SK-N-MC (cell line): Measurements from ENCODE around the gene SLC12A9.

Source experiments
- DNase-seq: peaks from one replicate; pipeline ENCODE4 v3.0.0-alpha.2; 2011; ENCODE audit warnings: low read depth, low spot score
- H3K27ac ChIP-seq: fragments of 200-600 bp; sonication (generic); 2 replicates; pipeline ENCODE4 v1.5.1; 2016; ENCODE audit warnings: mixed run types
- H3K36me3 ChIP-seq: fragments of 200-600 bp; sonication (generic); 2 replicates; pipeline ENCODE4 v1.6.1; 2017; ENCODE audit warnings: antibody characterized with exemption, low read length, mixed read lengths; ENCODE audit not compliant: insufficient read depth
- H3K4me3 ChIP-seq: fragments of 200-600 bp; sonication (generic); 2 replicates; pipeline ENCODE4 v1.5.1; 2016
- H3K9ac ChIP-seq: fragments of 200-600 bp; sonication (generic); 2 replicates; pipeline ENCODE4 v1.8.0; 2017; ENCODE audit warnings: mixed run types, mixed read lengths; ENCODE audit not compliant: insufficient read length
- H3K9me3 ChIP-seq: fragments of 200-600 bp; sonication (generic); 2 replicates; pipeline ENCODE4 v1.6.1; 2017; ENCODE audit warnings: low read depth, mild to moderate bottlenecking, antibody characterized with exemption, low read length, moderate library complexity, mixed read lengths
- EZH2 ChIP-seq: fragments of 200-600 bp; sonication (generic); IDR thresholded peaks from one replicate; pipeline ENCODE4 v1.6.1; 2017; ENCODE audit warnings: antibody characterized with exemption
- FOXP2 ChIP-seq: optimal IDR thresholded peaks from 2 replicates; pipeline ENCODE3; 2011; ENCODE audit warnings: mild to moderate bottlenecking, moderate library complexity; ENCODE audit not compliant: insufficient read depth; ENCODE audit errors: extremely low read length, control extremely low read depth
- POLR2AphosphoS5 ChIP-seq: IDR thresholded peaks from 2 replicates; pipeline ENCODE4 v1.6.1; 2012; ENCODE audit warnings: mild to moderate bottlenecking, low read depth, low read length, borderline replicate concordance

SLC12A9 gene

DNA sequence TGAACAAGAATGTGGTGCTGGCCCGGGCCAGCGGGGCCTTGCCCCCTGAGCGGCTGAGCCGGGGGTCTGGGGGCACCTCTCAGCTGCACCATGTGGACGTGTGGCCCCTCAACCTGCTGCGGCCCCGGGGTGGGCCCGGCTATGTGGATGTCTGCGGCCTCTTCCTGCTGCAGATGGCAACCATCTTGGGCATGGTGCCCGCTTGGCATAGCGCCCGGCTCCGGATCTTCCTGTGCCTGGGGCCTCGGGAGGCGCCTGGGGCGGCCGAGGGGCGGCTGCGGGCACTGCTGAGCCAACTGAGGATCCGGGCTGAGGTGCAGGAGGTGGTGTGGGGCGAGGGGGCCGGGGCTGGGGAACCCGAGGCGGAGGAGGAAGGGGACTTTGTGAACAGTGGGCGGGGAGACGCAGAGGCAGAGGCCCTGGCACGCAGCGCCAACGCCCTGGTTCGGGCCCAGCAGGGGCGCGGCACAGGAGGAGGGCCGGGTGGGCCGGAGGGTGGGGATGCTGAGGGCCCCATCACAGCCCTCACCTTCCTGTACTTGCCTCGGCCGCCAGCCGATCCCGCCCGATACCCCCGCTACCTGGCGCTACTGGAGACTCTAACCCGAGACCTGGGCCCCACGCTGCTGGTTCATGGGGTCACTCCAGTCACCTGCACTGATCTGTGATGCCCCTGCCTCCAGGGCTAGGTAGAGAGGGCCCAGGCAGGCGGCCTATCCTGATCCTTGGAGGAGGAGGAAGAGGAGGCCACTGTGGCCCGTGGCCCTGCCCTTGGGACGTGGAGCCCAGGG, 13.6 kb downstream of the SLC12A9 start:
- Histone ChIP-seq H3K9me3 (no peaks in the 10 kb centered on the region), H3K9ac (peak overlapping the region; percentile 98), H3K4me3 (peak overlapping the region; percentile 92), H3K36me3 (peaks cover 14% of the 10 kb centered on the region), H3K27ac (peak overlapping the region; percentile 98)
- TF ChIP-seq EZH2 (no peak), FOXP2 (no peak), POLR2AphosphoS5 (no peak; the same call in 1 of the 2 replicates)
- no peak for DNase-seq

DNA sequence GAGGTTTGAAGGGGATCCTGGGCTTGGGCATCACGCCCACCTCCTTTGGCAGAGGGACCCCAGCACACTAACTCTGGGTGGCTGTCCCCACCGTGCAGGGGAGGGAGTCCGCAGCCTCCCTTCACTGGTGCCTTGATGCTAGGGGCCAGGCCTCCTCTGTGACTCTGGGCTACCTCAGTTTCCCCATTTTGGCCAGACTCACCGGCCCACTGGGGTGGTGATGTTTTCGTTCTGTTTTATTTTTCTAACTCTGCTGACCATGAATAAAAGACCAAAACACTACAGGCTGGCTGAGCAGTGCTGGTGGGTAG, 14.2 kb downstream of the SLC12A9 start:
- peak overlapping the region; percentile 98 for H3K27ac ChIP-seq
- H3K4me3 ChIP-seq, result peak overlapping the region; percentile 92
- H3K36me3 ChIP-seq, result peaks cover 19% of the 10 kb centered on the region

GRCh38 chr7:100867040-100867775, 14.7 kb downstream of the SLC12A9 start, which contains the start of gene TRIP6:
TRIP6 (plus strand) TSS chr7:100867387; CDS start chr7:100867498, 111 bp downstream.
- peaks cover 22% of the 10 kb centered on the region for H3K36me3 ChIP-seq
- peak within 1 kb of the TSS; percentile 92 for H3K4me3 ChIP-seq
- peak; percentile 66 for DNase-seq
- TF ChIP-seq POLR2AphosphoS5 (peak; percentile 89), EZH2 (no peak), FOXP2 (peak; percentile 88)
- peak within 1 kb of the TSS; percentile 98 for H3K27ac ChIP-seq
- peak within 1 kb of the TSS; percentile 98 for H3K9ac ChIP-seq
- H3K9me3 ChIP-seq, result no peaks in the 10 kb centered on the region

More for the DNA sequence above, 14.2 kb downstream of the SLC12A9 start:
- Histone ChIP-seq H3K9me3 (no peaks in the 10 kb centered on the region), H3K9ac (peak overlapping the region; percentile 98)
- no peak for TF ChIP-seq EZH2
- TF ChIP-seq POLR2AphosphoS5, result no peak
- no peak for TF ChIP-seq FOXP2
- no peak for DNase-seq

- peaks cover 27% of the 10 kb centered on the region for H3K36me3 ChIP-seq
- H3K9ac ChIP-seq, result peak overlapping the region; percentile 98
These were observed 15.4 kb downstream of the SLC12A9 start for GRCh38 chr7:100867776-100868485.

GRCh38 chr7:100873599-100874299, 21.2 kb downstream of the SLC12A9 start:
- Histone ChIP-seq H3K36me3 (peaks cover 73% of the 10 kb centered on the region), H3K9me3 (no peaks in the 10 kb centered on the region), H3K9ac (peak overlapping the region; percentile 92), H3K4me3 (peak overlapping the region; percentile 90), H3K27ac (peak overlapping the region; percentile 96)
- DNase-seq, result no peak
- TF ChIP-seq EZH2, result no peak
- no peak for TF ChIP-seq POLR2AphosphoS5
- TF ChIP-seq FOXP2, result no peak

More at GRCh38 chr7:100867776-100868485, 15.4 kb downstream of the SLC12A9 start:
- no peaks in the 10 kb centered on the region for H3K9me3 ChIP-seq
- peak overlapping the region; percentile 98 for H3K27ac ChIP-seq
- no peak for TF ChIP-seq POLR2AphosphoS5
- no peak for TF ChIP-seq FOXP2
- TF ChIP-seq EZH2, result no peak
- no peak for DNase-seq
- H3K4me3 ChIP-seq, result peak overlapping the region; percentile 92

DNA sequence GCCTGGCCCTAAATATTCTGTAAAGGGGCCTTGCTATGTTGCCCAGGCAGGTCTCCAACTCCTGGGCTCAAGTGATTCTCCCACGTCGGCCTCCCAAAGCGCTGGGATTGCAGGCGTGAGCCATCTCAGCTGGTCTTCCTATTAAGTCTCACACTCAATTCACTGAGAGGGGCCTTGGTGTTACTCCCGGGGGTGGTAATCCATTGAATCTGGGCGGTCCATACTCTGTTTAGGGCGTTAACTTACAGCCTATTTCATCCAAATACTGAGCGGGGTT, 21.7 kb downstream of the SLC12A9 start:
- H3K4me3 ChIP-seq, result peak overlapping the region; percentile 90
- peak overlapping the region; percentile 96 for H3K27ac ChIP-seq
- peak overlapping the region; percentile 92 for H3K9ac ChIP-seq
- H3K9me3 ChIP-seq, result no peaks in the 10 kb centered on the region
- no peak for TF ChIP-seq FOXP2
- TF ChIP-seq POLR2AphosphoS5, result no peak
- no peak for TF ChIP-seq EZH2
- peaks cover 78% of the 10 kb centered on the region for H3K36me3 ChIP-seq
- DNase-seq, result no peak

DNA sequence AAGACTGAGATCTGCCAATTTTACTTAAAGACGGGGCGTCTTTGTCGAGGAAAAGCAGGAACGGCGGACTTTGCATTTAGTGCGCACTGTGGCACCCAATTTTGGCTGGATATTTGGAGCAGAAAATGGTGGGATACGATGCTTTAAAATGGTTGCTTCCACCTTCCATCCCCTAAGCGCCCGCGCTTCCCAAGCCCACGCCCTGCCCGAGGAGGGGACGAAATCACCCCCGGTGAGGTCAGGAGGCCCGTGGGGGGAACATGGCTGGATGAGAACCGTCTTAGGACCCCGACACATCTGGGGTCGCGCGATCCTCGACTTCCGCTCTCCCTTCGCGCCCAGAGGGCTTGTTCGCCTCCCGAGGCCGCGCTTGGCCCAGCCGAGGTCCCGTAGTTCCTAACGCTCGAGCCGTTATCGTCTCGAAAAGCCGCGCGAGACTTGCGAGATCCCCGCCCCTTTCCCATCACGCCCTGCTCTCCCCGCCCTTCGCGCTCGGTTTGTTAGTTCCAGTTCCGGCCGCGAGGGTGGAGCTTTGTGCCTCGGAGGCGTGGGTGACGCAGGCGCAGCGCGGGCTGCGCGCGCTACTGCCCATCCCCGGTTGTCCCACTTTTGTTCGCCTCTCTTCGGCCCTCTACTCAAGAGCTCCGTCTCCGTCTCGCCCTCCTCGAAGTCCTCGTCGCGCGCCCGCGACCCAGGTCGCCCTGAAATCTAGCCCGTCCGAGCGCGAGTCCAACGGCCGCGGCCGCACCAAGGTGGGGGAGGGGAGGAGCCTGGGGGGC, 22.3 kb downstream of the SLC12A9 start, which contains the start of gene SRRT:
SRRT (plus strand) TSS at position 527 of the 779 bp plus-strand sequence. CDS start 488 bp downstream, outside the sequence.
- peak within 1 kb of the TSS; percentile 96 for H3K27ac ChIP-seq
- H3K9ac ChIP-seq, result peak within 1 kb of the TSS; percentile 92
- H3K9me3 ChIP-seq, result no peaks in the 10 kb centered on the region
- peak; percentile 87 for DNase-seq
- TF ChIP-seq FOXP2, result no peak
- no peak for TF ChIP-seq EZH2
- peak; percentile 93 for TF ChIP-seq POLR2AphosphoS5
- H3K4me3 ChIP-seq, result peak within 1 kb of the TSS; percentile 90
- H3K36me3 ChIP-seq, result peaks cover 83% of the 10 kb centered on the region
